Trophoblast cell (in vitro differentiated cells and primary cell): Measurements from ENCODE around the gene SNAPC4.

ENCODE experiments used
- DNase-seq, 2 donors: peaks; one replicate each; pipeline ENCODE4 v3.0.0-alpha.2; 2016
- H2AFZ ChIP-seq: 2 replicates; pipeline ENCODE4 v1.6.1; 2013; ENCODE audit warnings: low read length, moderate library complexity, mild to moderate bottlenecking; ENCODE audit not compliant: insufficient read depth, poor library complexity
- H2AK5ac ChIP-seq: 2 replicates; pipeline ENCODE4 v1.6.1; 2013; ENCODE audit warnings: mild to moderate bottlenecking, low read length
- H2BK120ac ChIP-seq: 2 replicates; pipeline ENCODE4 v1.6.1; 2013; ENCODE audit warnings: low read length, mild to moderate bottlenecking, moderate library complexity; ENCODE audit not compliant: insufficient read depth, poor library complexity
- H2BK12ac ChIP-seq: 2 replicates; pipeline ENCODE4 v1.6.1; 2013; ENCODE audit warnings: mild to moderate bottlenecking, low read length, moderate library complexity
- H2BK5ac ChIP-seq: 2 replicates; pipeline ENCODE4 v1.6.1; 2013; ENCODE audit warnings: low read length, low read depth, moderate library complexity, mild to moderate bottlenecking; ENCODE audit not compliant: poor library complexity
- H3K14ac ChIP-seq: 2 replicates; pipeline ENCODE4 v1.6.1; 2013; ENCODE audit warnings: mild to moderate bottlenecking, low read length
- H3K18ac ChIP-seq: 2 replicates; pipeline ENCODE4 v1.6.1; 2013; ENCODE audit warnings: mild to moderate bottlenecking, low read length
- H3K23ac ChIP-seq: 2 replicates; pipeline ENCODE4 v1.6.1; 2013; ENCODE audit warnings: low read length
- H3K27ac ChIP-seq: 2 replicates; pipeline ENCODE4 v1.5.1; 2013; ENCODE audit warnings: low read depth, mild to moderate bottlenecking, inconsistent platforms, low read length, moderate library complexity
- H3K27me3 ChIP-seq: 2 replicates; pipeline ENCODE4 v1.6.1; 2013; ENCODE audit warnings: inconsistent platforms, mild to moderate bottlenecking, low read length, moderate library complexity; ENCODE audit not compliant: insufficient read depth
- H3K36me3 ChIP-seq, 2 experiments: 1 replicate in 1 of 2; 2 replicates in 1 of 2; pipeline ENCODE4 v1.6.1; 2013; ENCODE audit warnings: low read length in 2 of 2, mild to moderate bottlenecking in 2 of 2, moderate library complexity in 1 of 2; ENCODE audit not compliant: insufficient read depth in 2 of 2, control insufficient read depth in 1 of 2
- H3K4ac ChIP-seq: 2 replicates; pipeline ENCODE4 v1.6.1; 2013; ENCODE audit warnings: low read depth, mild to moderate bottlenecking, low read length, moderate library complexity
- H3K4me1 ChIP-seq, 2 experiments: 1 replicate in 1 of 2; 2 replicates in 1 of 2; pipeline ENCODE4 v1.6.1; 2013; ENCODE audit warnings: low read length in 2 of 2, mild to moderate bottlenecking in 2 of 2, moderate library complexity in 1 of 2; ENCODE audit not compliant: insufficient read depth in 2 of 2, control insufficient read depth in 1 of 2
- H3K4me2 ChIP-seq: 2 replicates; pipeline ENCODE4 v1.6.1; 2013; ENCODE audit warnings: inconsistent platforms, mild to moderate bottlenecking, low read length, moderate library complexity
- H3K4me3 ChIP-seq: 2 replicates; pipeline ENCODE4 v1.5.1; 2013; ENCODE audit warnings: mild to moderate bottlenecking, low read depth, low read length, inconsistent platforms
- H3K79me1 ChIP-seq: one replicate; pipeline ENCODE4 v1.6.1; 2013; ENCODE audit warnings: low read length
- H3K79me2 ChIP-seq: 2 replicates; pipeline ENCODE4 v1.6.1; 2013; ENCODE audit warnings: low read length, mild to moderate bottlenecking; ENCODE audit not compliant: control insufficient read depth, insufficient read depth, poor library complexity
- H3K9ac ChIP-seq: 2 replicates; pipeline ENCODE4 v1.6.1; 2013; ENCODE audit warnings: mild to moderate bottlenecking, low read length
- H3K9me3 ChIP-seq: 2 replicates; pipeline ENCODE4 v1.6.1; 2013; ENCODE audit warnings: low read depth, mild to moderate bottlenecking, control low read depth, inconsistent platforms, low read length; ENCODE audit not compliant: insufficient read depth
- H4K12ac ChIP-seq: 2 replicates; pipeline ENCODE4 v1.6.1; 2013; ENCODE audit warnings: low read depth, mild to moderate bottlenecking, low read length, moderate library complexity
- H4K8ac ChIP-seq: 2 replicates; pipeline ENCODE4 v1.6.1; 2013; ENCODE audit warnings: low read depth, mild to moderate bottlenecking, low read length, moderate library complexity
- H4K91ac ChIP-seq: one replicate; pipeline ENCODE4 v1.6.1; 2013; ENCODE audit warnings: low read depth, mild to moderate bottlenecking, low read length, moderate library complexity
- WGBS: extraction: QIAGEN DNeasy Blood & Tissue Kit; methylation state at CpG from one replicate; pipeline ENCODE4 v1.1.7; 2013; ENCODE audit warnings: missing lambda C conversion rate; ENCODE audit not compliant: insufficient read length, insufficient coverage; ENCODE audit errors: extremely low coverage; 5-methylcytosine and 5-hydroxymethylcytosine counted together

The SNAPC4 gene

DNA sequence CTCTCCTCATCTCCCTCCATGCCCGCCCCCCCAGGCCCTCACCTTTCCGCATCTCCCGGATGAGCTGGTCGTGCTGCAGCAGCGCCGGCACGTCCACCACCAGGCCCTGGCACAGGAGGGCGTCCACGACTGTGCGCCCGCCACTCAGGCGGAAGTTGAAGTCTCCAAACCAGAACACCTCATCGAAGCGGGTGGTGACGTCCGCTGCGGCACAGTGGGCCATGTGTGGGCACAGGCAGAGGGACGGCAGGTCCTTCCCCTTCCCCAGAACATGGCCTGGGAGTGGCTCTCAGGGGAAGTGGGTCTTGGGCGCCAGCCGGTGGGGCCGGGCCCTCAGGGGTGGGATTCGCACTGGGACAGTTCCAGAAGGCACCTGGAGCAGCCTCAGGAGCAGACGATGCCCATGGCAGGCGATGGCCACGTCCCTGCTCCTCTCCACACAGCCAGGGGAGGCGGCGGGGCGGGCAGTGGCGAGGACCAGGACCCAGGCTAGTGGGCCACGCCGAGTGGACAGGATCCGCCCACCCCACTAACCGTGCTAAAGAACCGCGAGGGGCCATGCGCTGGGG is 31.9 kb upstream of the SNAPC4 start:
- H3K23ac ChIP-seq = no peak overlapping the region
- WGBS = no CpG with 5 or more reads among the region's 36 CpGs
- H2BK120ac ChIP-seq = no peak overlapping the region
- H3K4me3 ChIP-seq = no peak overlapping the region
- H2BK5ac ChIP-seq = no peak overlapping the region
- H3K4ac ChIP-seq = no peak overlapping the region
- no peak overlapping the region for H3K9ac ChIP-seq
- H3K27ac ChIP-seq = no peak overlapping the region
- H3K4me1 ChIP-seq = no peaks in the 10 kb centered on the region
- H3K9me3 ChIP-seq = no peaks in the 10 kb centered on the region
- H3K18ac ChIP-seq = no peak overlapping the region
- no peak overlapping the region for H2AK5ac ChIP-seq
- H3K79me2 ChIP-seq = no peaks in the 10 kb centered on the region
- H3K36me3 ChIP-seq = peaks cover 59 to 65% of the 10 kb centered on the region in 2 experiments
- no peak overlapping the region for H3K14ac ChIP-seq
- DNase-seq = no peak
- no peak overlapping the region for H4K12ac ChIP-seq
- no peak overlapping the region for H4K8ac ChIP-seq
- no peak overlapping the region for H4K91ac ChIP-seq
- no peak overlapping the region for H2AFZ ChIP-seq
- no peak overlapping the region for H2BK12ac ChIP-seq
- no peaks in the 10 kb centered on the region for H3K27me3 ChIP-seq
- H3K4me2 ChIP-seq = no peak overlapping the region
- H3K79me1 ChIP-seq = no peaks in the 10 kb centered on the region

DNA sequence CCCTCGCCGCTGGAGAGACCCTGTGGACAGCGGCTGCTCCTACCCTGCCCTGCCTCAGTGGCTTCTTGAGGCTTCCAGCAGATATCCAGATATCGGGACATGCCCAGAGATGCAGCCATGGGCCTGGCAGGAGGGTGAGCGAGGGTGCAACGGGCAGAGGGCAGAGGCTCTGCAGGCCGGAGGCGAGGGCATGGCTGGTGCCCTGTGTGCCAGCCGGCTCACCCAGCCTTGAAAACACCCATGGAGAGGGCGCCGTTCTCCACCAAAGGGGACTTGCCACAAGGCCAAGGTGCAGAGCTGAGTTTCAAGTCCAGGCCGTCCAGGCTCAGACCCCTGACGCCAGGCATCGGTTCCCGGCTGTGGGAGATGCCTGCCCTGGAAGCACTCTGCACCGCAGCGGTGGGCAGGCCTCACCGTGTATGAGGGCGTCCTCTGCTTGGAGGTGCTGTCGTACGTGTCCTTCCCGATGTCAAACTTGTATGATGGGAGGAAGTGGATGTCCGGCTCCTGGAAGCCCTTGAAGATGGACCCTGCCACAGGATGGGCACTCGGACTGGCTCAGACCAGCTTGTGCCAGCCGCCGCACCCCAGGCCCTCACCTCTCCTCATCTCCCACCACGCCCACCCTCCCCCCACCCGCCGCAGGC is 30.7 kb upstream of the SNAPC4 start:
- no peaks in the 10 kb centered on the region for H3K9me3 ChIP-seq
- H3K4me3 ChIP-seq = no peak overlapping the region
- H3K9ac ChIP-seq = no peak overlapping the region
- no peak overlapping the region for H3K23ac ChIP-seq
- H3K14ac ChIP-seq = no peak overlapping the region
- no peaks in the 10 kb centered on the region for H3K79me2 ChIP-seq
- H2BK120ac ChIP-seq = no peak overlapping the region
- H2BK5ac ChIP-seq = no peak overlapping the region
- no peak overlapping the region for H2AFZ ChIP-seq
- H3K27me3 ChIP-seq = no peaks in the 10 kb centered on the region
- H3K79me1 ChIP-seq = no peaks in the 10 kb centered on the region
- H3K4me2 ChIP-seq = no peak overlapping the region
- no peak overlapping the region for H4K12ac ChIP-seq
- H4K91ac ChIP-seq = no peak overlapping the region
- no peak overlapping the region for H2BK12ac ChIP-seq
- H3K27ac ChIP-seq = no peak overlapping the region
- no peaks in the 10 kb centered on the region for H3K4me1 ChIP-seq
- no peak for DNase-seq
- H3K4ac ChIP-seq = no peak overlapping the region
- H3K36me3 ChIP-seq = peaks cover 54 to 60% of the 10 kb centered on the region in 2 experiments
- no CpG with 5 or more reads among the region's 29 CpGs for WGBS
- no peak overlapping the region for H2AK5ac ChIP-seq
- no peak overlapping the region for H4K8ac ChIP-seq
- H3K18ac ChIP-seq = no peak overlapping the region

DNA sequence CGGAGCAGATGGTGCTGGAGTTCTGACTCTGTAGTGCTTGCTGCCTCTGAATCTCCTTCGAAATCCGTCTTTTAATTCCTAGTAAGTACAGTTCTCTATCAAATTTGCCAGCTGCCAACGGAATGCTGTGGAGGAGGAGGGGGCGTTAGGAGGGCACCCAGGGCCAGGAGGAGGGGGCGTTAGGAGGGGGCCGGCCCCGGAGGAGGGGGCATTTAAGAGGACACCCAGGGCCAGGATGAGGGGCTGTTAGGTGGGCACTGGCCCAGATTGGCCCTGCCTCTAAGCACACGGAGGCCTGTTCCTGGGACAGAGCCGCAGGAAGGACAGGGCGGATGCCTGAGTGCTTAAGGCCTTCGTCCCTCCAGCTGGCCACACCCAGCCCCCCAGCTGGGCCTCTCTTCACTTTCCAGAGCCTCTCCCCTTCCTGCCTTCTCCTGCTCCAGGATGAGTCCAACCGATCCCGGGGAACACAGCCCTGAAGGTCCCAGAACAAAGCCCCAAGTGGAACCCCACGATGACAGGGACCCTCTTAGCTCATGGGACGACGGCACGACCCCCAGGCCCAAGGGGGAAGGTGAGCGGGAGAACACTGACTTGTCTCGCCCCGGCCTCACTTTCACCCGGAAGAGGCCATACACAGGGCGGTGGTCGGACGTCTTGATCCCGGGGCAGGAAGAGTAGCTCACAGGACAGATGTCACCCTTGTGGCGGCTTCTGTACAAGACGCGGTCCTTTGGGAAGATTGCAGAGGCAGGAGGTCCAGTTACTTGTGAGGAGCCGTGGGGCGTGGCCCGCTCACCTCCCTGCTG is 29.9 kb upstream of the SNAPC4 start:
- no peaks in the 10 kb centered on the region for H3K4me1 ChIP-seq
- no peak overlapping the region for H3K23ac ChIP-seq
- H4K12ac ChIP-seq = no peak overlapping the region
- H3K4me2 ChIP-seq = no peak overlapping the region
- H3K4ac ChIP-seq = no peak overlapping the region
- H4K91ac ChIP-seq = no peak overlapping the region
- H3K36me3 ChIP-seq = peaks cover 54 to 57% of the 10 kb centered on the region in 2 experiments
- H3K18ac ChIP-seq = no peak overlapping the region
- H2AK5ac ChIP-seq = no peak overlapping the region
- H3K79me2 ChIP-seq = no peaks in the 10 kb centered on the region
- no peak for DNase-seq
- H3K27me3 ChIP-seq = no peaks in the 10 kb centered on the region
- H4K8ac ChIP-seq = no peak overlapping the region
- no peaks in the 10 kb centered on the region for H3K79me1 ChIP-seq
- H2AFZ ChIP-seq = no peak overlapping the region
- no peak overlapping the region for H2BK12ac ChIP-seq
- H3K27ac ChIP-seq = no peak overlapping the region
- no CpG with 5 or more reads among the region's 32 CpGs for WGBS
- H3K4me3 ChIP-seq = no peak overlapping the region
- H2BK5ac ChIP-seq = no peak overlapping the region
- H3K9ac ChIP-seq = no peak overlapping the region
- H3K14ac ChIP-seq = no peak overlapping the region
- no peak overlapping the region for H2BK120ac ChIP-seq
- no peaks in the 10 kb centered on the region for H3K9me3 ChIP-seq

DNA sequence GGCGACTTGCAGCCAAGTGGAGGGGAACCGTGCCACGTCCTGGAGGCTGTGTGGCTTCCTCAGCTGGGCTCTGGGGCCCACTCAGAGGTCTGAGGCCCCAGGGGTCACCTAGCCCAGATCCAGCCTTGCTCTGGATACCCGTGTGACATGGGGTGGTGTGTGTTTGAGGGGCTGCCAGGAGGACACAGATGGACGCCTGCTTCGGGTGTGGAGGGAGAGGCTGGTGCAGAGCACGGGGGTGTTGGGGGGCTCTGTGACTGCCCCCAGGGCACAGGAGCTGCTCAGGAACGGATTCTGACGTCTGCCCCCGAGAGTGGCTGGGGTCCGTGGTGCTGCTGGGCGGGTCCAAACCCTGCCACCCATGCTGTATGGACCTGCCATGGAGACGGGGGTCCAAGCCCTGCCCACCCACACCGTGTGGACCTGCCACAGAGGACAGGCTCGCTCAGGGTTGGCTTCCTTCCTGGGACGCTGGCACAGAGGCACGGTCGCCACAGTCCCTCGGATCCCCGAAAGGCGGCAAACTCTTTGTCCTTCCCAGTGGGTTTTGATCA is 29.2 kb upstream of the SNAPC4 start:
- Histone ChIP-seq H3K27ac (no peak overlapping the region), H3K27me3 (no peaks in the 10 kb centered on the region), H4K12ac (no peak overlapping the region), H3K18ac (no peak overlapping the region), H3K79me1 (no peaks in the 10 kb centered on the region), H2BK12ac (no peak overlapping the region), H3K36me3 (peaks cover 58% of the 10 kb centered on the region in 2 experiments), H3K4me1 (no peaks in the 10 kb centered on the region), H3K4me2 (no peak overlapping the region), H4K8ac (no peak overlapping the region), H3K14ac (no peak overlapping the region), H3K9ac (no peak overlapping the region), H3K9me3 (no peaks in the 10 kb centered on the region), H4K91ac (no peak overlapping the region), H3K23ac (no peak overlapping the region), H3K4ac (no peak overlapping the region), H2AK5ac (no peak overlapping the region), H2AFZ (no peak overlapping the region), H2BK5ac (no peak overlapping the region), H3K4me3 (no peak overlapping the region), H2BK120ac (no peak overlapping the region), H3K79me2 (no peaks in the 10 kb centered on the region)
- DNase-seq = no peak
- WGBS = no CpG with 5 or more reads among the region's 21 CpGs
